B cell (primary cell): ENCODE measurements around the gene ALDH8A1. TPM values are rescaled to one million over a fixed set of nuclear protein-coding genes. Genes with fewer than 3 reads are reported as not detected.
"Not testable (repeated sequence)": the region's sequence is repeated elsewhere in the genome, so short reads cannot be mapped to it uniquely, and the experiment has no call there.

Experiments
- ATAC-seq: fragments of 200-7000 bp; cut with Tn5 transposase; one replicate; pipeline ENCODE4 v1.10.0; 2021; ENCODE audit warnings: low read depth, mild to moderate bottlenecking, moderate number of reproducible peaks, moderate library complexity
- CTCF ChIA-PET: fragments of 350-600 bp; sonication (Branson Sonifier 250); formaldehyde crosslinking; loops from one replicate; lab custom pipeline; 2021; ENCODE audit warnings: antibody characterized with exemption, inconsistent platforms; lab: Charles Lee
- POLR2A ChIA-PET: fragments of 350-600 bp; sonication (Branson Sonifier 250); formaldehyde crosslinking; loops from one replicate; lab custom pipeline; 2021; ENCODE audit warnings: antibody characterized with exemption; lab: Charles Lee
- DNase-seq: peaks from one replicate; pipeline ENCODE4 v3.0.0; 2013
- H2AFZ ChIP-seq: 2 replicates; pipeline ENCODE4 v1.6.1; 2012; ENCODE audit warnings: mild to moderate bottlenecking, low read depth, low read length; ENCODE audit not compliant: insufficient read depth, poor library complexity, severe bottlenecking
- H3K27ac ChIP-seq, 2 donors: 1 replicate in 1 of 2; 2 replicates in 1 of 2; pipeline ENCODE4 v1.5.1; 2012 to 2013; ENCODE audit warnings: low read length in 2 of 2, mild to moderate bottlenecking in 2 of 2, moderate library complexity in 1 of 2
- H3K27me3 ChIP-seq, 4 experiments: fragments of 200-600 bp in 1 of 4; sonication (generic) in 1 of 4; replicated peaks in 1 of 4; 1 replicate in 2 of 4; 2 replicates in 2 of 4; pipeline versions ENCODE4 v1.6.1 to v1.7.0; 2013 to 2016; ENCODE audit warnings: low read length in 3 of 4, mild to moderate bottlenecking in 2 of 4, mixed read lengths in 1 of 4, moderate library complexity in 1 of 4; ENCODE audit not compliant: insufficient read depth in 4 of 4, control insufficient read depth in 3 of 4; ENCODE audit errors: control extremely low read depth in 1 of 4
- H3K36me3 ChIP-seq, 2 experiments: replicated peaks in 1 of 2; 1 replicate in 1 of 2; 2 replicates in 1 of 2; pipeline versions ENCODE4 v1.6.1 to v1.7.1; 2013; ENCODE audit warnings: low read length in 1 of 2; ENCODE audit not compliant: insufficient read depth in 2 of 2, control insufficient read depth in 1 of 2; ENCODE audit errors: control extremely low read depth in 1 of 2, extremely low read depth in 1 of 2
- H3K4me1 ChIP-seq, 2 donors: fragments of 200-600 bp in 1 of 2; sonication (generic) in 1 of 2; 1 replicate in 1 of 2; 2 replicates in 1 of 2; pipeline versions ENCODE4 v1.5.1 to v1.6.1; 2013 to 2017; ENCODE audit warnings: low read length in 2 of 2; ENCODE audit not compliant: control insufficient read depth in 2 of 2, insufficient read depth in 2 of 2
- H3K4me2 ChIP-seq: replicated peaks from 2 replicates; pipeline ENCODE3; 2012; ENCODE audit warnings: mild to moderate bottlenecking, low read depth, low read length; ENCODE audit not compliant: poor library complexity, severe bottlenecking
- H3K4me3 ChIP-seq, 5 experiments: fragments of 200-600 bp in 1 of 5; sonication (generic) in 1 of 5; 1 replicate in 3 of 5; 2 replicates in 2 of 5; pipeline versions ENCODE4 v1.5.1 to v1.7.0; 2011 to 2016; ENCODE audit warnings: low read length in 4 of 5, mild to moderate bottlenecking in 4 of 5, low read depth in 2 of 5, control low read depth in 1 of 5, moderate library complexity in 1 of 5; ENCODE audit not compliant: insufficient read depth in 1 of 5; ENCODE audit errors: control extremely low read depth in 1 of 5, extremely low read depth in 1 of 5
- H3K79me2 ChIP-seq: fragments of 200-600 bp; sonication (generic); one replicate; pipeline ENCODE4 v1.6.0; 2016; ENCODE audit warnings: low read length; ENCODE audit not compliant: control insufficient read depth, insufficient read depth
- H3K9ac ChIP-seq: fragments of 200-600 bp; sonication (generic); 2 replicates; pipeline ENCODE4 v1.6.1; 2017; ENCODE audit warnings: mild to moderate bottlenecking, low read length, moderate library complexity
- H3K9me3 ChIP-seq, 3 donors: one replicate each; pipeline versions ENCODE4 v1.6.1 to v1.7.1; 2013; ENCODE audit warnings: low read length in 2 of 3; ENCODE audit not compliant: control insufficient read depth in 2 of 3, insufficient read depth in 1 of 3; ENCODE audit errors: control extremely low read depth in 1 of 3
- H4K20me1 ChIP-seq: 2 replicates; pipeline ENCODE4 v1.6.0; 2012; ENCODE audit warnings: mild to moderate bottlenecking, low read length; ENCODE audit not compliant: insufficient read depth, control insufficient read depth, poor library complexity, severe bottlenecking
- H3K27ac Mint-ChIP-seq: one replicate; pipeline ENCODE4 v1.8.0; 2021; ENCODE audit warnings: mixed read lengths
- H3K27me3 Mint-ChIP-seq: one replicate; pipeline ENCODE4 v1.8.0; 2021; ENCODE audit warnings: mixed read lengths
- H3K4me1 Mint-ChIP-seq: one replicate; pipeline ENCODE4 v1.8.0; 2021; ENCODE audit warnings: mixed read lengths
- H3K4me3 Mint-ChIP-seq: one replicate; pipeline ENCODE4 v1.8.0; 2021; ENCODE audit warnings: mixed read lengths
- H3K9me3 Mint-ChIP-seq: one replicate; pipeline ENCODE4 v1.8.0; 2022; ENCODE audit warnings: mixed read lengths; ENCODE audit not compliant: insufficient read depth
- CTCF ChIP-seq: fragments of 200-600 bp; IDR thresholded peaks from one replicate; pipeline ENCODE4 v1.8.0; 2022; ENCODE audit warnings: antibody characterized with exemption, mild to moderate bottlenecking
- EZH2 ChIP-seq: IDR thresholded peaks from 2 replicates; pipeline ENCODE4 v1.6.1; 2012; ENCODE audit warnings: borderline replicate concordance, low read depth, mild to moderate bottlenecking, moderate library complexity, low read length; ENCODE audit not compliant: insufficient read depth, poor library complexity, severe bottlenecking
- WGBS: methylation state at CpG from one replicate; pipeline ENCODE4 v1.1.5; 2013; ENCODE audit warnings: missing lambda C conversion rate; ENCODE audit not compliant: insufficient coverage; 5-methylcytosine and 5-hydroxymethylcytosine counted together
- intact Hi-C: fragments of 100-400 bp; cut with micrococcal nuclease; formaldehyde crosslinking; loops from one replicate; pipeline ENCODE4 v1.10.0; 2022
- polyA plus RNA-seq: library from polyadenylated mRNA; depleted of rRNA; stranded (reverse); fragments of >200 nt; gene quantifications from 2 replicates; pipeline ENCODE4 v1.2.3, GENCODE V29; 2012
- total RNA-seq, 2 donors: library from RNA; stranded (reverse); fragments of 120-200 nt in 1 of 2; gene quantifications; 1 replicate in 1 of 2; 2 replicates in 1 of 2; pipeline versions ENCODE4 v1.2.3 to v1.2.4, GENCODE V29; 2013 to 2022

ALDH8A1 gene
- total and polyA plus RNA-seq, 2 donors (not counting 1 experiment from before 2014, with no cell fraction given) = 0.49 to 1.1 TPM

GRCh38 chr6:134908906-134909516 is 40.9 kb downstream of the ALDH8A1 start:
- Histone ChIP-seq H2AFZ (no peak overlapping the region), H3K36me3 (no peaks in the 10 kb centered on the region), H3K4me1 (no peaks in the 10 kb centered on the region), H3K27me3 (peaks cover 0 to 7% (median 0%) of the 10 kb centered on the region in 4 experiments), H3K27ac (no peak overlapping the region), H3K79me2 (no peaks in the 10 kb centered on the region), H3K9ac (no peak overlapping the region), H3K9me3 (no peaks in the 10 kb centered on the region), H3K4me2 (no peak overlapping the region), H4K20me1 (no peaks in the 10 kb centered on the region), H3K4me3 (no peak overlapping the region)
- TF ChIP-seq EZH2 (no peak), CTCF (no peak)
- POLR2A ChIA-PET = no interaction called here
- Mint-ChIP-seq H3K4me1 (no peaks in the 10 kb centered on the region), H3K27ac (no peak overlapping the region), H3K9me3 (no peaks in the 10 kb centered on the region), H3K4me3 (no peak overlapping the region), H3K27me3 (peaks cover 8% of the 10 kb centered on the region)
- intact Hi-C loops = no loop called here
- DNase-seq (no peak), ATAC-seq (no peak)
- 91% methylated on average over 11 of the region's 12 CpGs for whole genome bisulfite sequencing
- CTCF ChIA-PET = interaction anchor here (1.1 kb wide), 1 partner anchor 10 kb away, joined by 3 read pairs; no protein-coding TSS in a partner anchor

DNA sequence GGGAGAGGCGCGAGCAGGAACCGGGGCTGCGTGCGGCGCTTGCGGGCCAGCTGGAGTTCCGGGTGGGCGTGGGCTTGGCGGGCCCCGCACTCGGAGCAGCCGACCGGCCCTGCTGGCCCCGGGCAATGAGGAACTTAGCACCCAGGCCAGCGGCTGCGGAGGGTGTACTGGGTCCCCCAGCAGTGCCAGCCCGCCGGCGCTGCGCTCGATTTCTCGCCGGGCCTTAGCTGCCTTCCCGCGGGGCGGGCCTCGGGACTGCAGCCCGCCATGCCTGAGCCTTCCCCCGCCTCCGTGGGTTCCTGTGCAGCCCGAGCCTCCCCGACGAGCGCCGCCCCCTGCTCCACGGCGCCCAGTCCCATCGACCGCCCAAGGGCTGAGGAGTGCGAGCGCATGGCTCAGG is 45.2 kb downstream of the ALDH8A1 start:
- ATAC-seq, H3K9me3 ChIP-seq, H3K27me3 ChIP-seq, POLR2A ChIA-PET, H3K27me3 Mint-ChIP-seq, H3K9ac ChIP-seq, CTCF ChIA-PET, H3K79me2 ChIP-seq, H3K27ac ChIP-seq, H3K9me3 Mint-ChIP-seq, H3K36me3 ChIP-seq, intact Hi-C loops, H3K4me1 ChIP-seq, H3K4me3 ChIP-seq, H3K4me3 Mint-ChIP-seq, DNase-seq, H3K4me1 Mint-ChIP-seq, H3K4me2 ChIP-seq, H4K20me1 ChIP-seq, H3K27ac Mint-ChIP-seq, H2AFZ ChIP-seq: not testable (repeated sequence)
- 98% methylated on average over 11 of the region's 42 CpGs for WGBS
